SJCRH30 (cell line): ENCODE measurements around the gene AHSP. TPM values are rescaled to one million over a fixed set of nuclear protein-coding genes. Genes with fewer than 3 reads are reported as not detected.
"Not testable (repeated sequence)": the region's sequence is repeated elsewhere in the genome, so short reads cannot be mapped to it uniquely, and the experiment has no call there.

Experiments
- DNase-seq, 2 experiments: peaks; one replicate each; pipeline ENCODE4 v3.0.0-alpha.2; 2015 to 2020
- H3K27ac ChIP-seq: fragments of 250-450 bp; sonication (Bioruptor Pico); 2 replicates; pipeline ENCODE4 v1.5.1; 2020; ENCODE audit warnings: mild to moderate bottlenecking, moderate library complexity
- H3K27me3 ChIP-seq: fragments of 250-450 bp; sonication (Bioruptor Pico); 2 replicates; pipeline ENCODE4 v1.5.1; 2020; ENCODE audit warnings: mild to moderate bottlenecking, moderate library complexity
- H3K36me3 ChIP-seq: fragments of 250-450 bp; sonication (Bioruptor Pico); 2 replicates; pipeline ENCODE4 v1.5.1; 2020; ENCODE audit warnings: mild to moderate bottlenecking, moderate library complexity
- H3K4me1 ChIP-seq: fragments of 250-450 bp; sonication (Bioruptor Pico); 2 replicates; pipeline ENCODE4 v1.5.1; 2020; ENCODE audit warnings: mild to moderate bottlenecking, moderate library complexity
- H3K4me3 ChIP-seq: fragments of 250-450 bp; sonication (Bioruptor Pico); 2 replicates; pipeline ENCODE4 v1.5.1; 2020; ENCODE audit warnings: mild to moderate bottlenecking, moderate library complexity
- H3K9me3 ChIP-seq: fragments of 250-450 bp; sonication (Bioruptor Pico); replicated peaks from 2 replicates; pipeline ENCODE4 v1.5.1; 2020; ENCODE audit warnings: mild to moderate bottlenecking, moderate library complexity
- total RNA-seq: library from RNA; depleted of rRNA; stranded (reverse); fragments of >200 nt; shearing (Covaris generic); gene quantifications from 2 replicates; pipeline ENCODE4 v1.2.3, GENCODE V29; 2014

Gene AHSP
- total RNA-seq, 1 experiment from 2014 or later = not detected

- Histone ChIP-seq H3K4me3 (peak within 1 kb of the TSS; percentile 100), H3K9me3 (no peaks in the 10 kb centered on the region), H3K4me1 (no peaks in the 10 kb centered on the region), H3K27me3 (no peaks in the 10 kb centered on the region), H3K36me3 (peaks cover 3% of the 10 kb centered on the region; the same call in 1 of the 2 replicates), H3K27ac (peak within 1 kb of the TSS; percentile 96)
- peak; percentile 89 to 90 for DNase-seq
Measured at GRCh38 chr16:31507929-31508705, 19.6 kb upstream of the AHSP start, which contains the start of gene RUSF1. Gene RUSF1 (minus strand): TSS chr16:31508391. CDS start chr16:31508373, 18 bp downstream.

GRCh38 chr16:31508706-31509195 lies 18.9 kb upstream of the AHSP start:
- Histone ChIP-seq H3K27ac (peak overlapping the region; percentile 96), H3K36me3 (peaks cover 3% of the 10 kb centered on the region; the same call in 1 of the 2 replicates), H3K27me3 (no peaks in the 10 kb centered on the region), H3K9me3 (no peaks in the 10 kb centered on the region), H3K4me3 (peak overlapping the region; percentile 100), H3K4me1 (no peaks in the 10 kb centered on the region)
- no peak for DNase-seq

DNA sequence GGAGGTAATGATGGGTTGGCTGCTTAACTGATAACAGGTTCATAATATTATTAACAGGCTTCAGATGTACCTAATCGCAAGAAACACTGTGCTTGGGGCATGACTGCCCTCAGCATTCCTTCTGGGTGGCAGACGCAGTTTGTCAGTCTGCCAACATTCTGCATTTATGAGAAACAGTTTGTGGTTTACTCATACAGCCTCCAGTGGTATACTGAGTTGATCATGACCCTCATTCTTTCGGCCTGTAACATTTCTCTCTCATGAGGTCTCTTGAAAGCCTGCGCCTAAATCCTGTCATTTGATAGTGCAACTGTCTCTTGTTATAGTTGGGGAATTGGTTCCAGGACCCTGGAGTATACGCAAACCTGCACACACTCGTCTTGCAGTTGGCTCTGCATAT lies 14.6 kb upstream of the AHSP start:
- no peaks in the 10 kb centered on the region for H3K4me1 ChIP-seq
- H3K9me3 ChIP-seq = no peaks in the 10 kb centered on the region
- H3K27me3 ChIP-seq = no peaks in the 10 kb centered on the region
- H3K27ac ChIP-seq = no peak overlapping the region
- H3K4me3 ChIP-seq = no peak overlapping the region
- H3K36me3 ChIP-seq = 0 out of 2 replicates have a peak, but pooled peaks cover under 1% of the 10 kb centered on the region
- peak; percentile 30 to 46 for DNase-seq

GRCh38 chr16:31513884-31514283 lies 13.8 kb upstream of the AHSP start:
- H3K27me3 ChIP-seq = no peaks in the 10 kb centered on the region
- no peaks in the 10 kb centered on the region for H3K4me1 ChIP-seq
- no peak for DNase-seq
- no peaks in the 10 kb centered on the region for H3K9me3 ChIP-seq
- H3K4me3 ChIP-seq = no peak overlapping the region
- no peaks in the 10 kb centered on the region for H3K36me3 ChIP-seq
- no peak overlapping the region for H3K27ac ChIP-seq

GRCh38 chr16:31517800-31518402 lies 9.8 kb upstream of the AHSP start:
- H3K27ac ChIP-seq = no peak overlapping the region
- no peaks in the 10 kb centered on the region for H3K27me3 ChIP-seq
- H3K36me3 ChIP-seq = no peaks in the 10 kb centered on the region
- H3K4me1 ChIP-seq = no peaks in the 10 kb centered on the region
- DNase-seq = no peak
- no peak overlapping the region for H3K4me3 ChIP-seq
- H3K9me3 ChIP-seq = no peaks in the 10 kb centered on the region

DNA sequence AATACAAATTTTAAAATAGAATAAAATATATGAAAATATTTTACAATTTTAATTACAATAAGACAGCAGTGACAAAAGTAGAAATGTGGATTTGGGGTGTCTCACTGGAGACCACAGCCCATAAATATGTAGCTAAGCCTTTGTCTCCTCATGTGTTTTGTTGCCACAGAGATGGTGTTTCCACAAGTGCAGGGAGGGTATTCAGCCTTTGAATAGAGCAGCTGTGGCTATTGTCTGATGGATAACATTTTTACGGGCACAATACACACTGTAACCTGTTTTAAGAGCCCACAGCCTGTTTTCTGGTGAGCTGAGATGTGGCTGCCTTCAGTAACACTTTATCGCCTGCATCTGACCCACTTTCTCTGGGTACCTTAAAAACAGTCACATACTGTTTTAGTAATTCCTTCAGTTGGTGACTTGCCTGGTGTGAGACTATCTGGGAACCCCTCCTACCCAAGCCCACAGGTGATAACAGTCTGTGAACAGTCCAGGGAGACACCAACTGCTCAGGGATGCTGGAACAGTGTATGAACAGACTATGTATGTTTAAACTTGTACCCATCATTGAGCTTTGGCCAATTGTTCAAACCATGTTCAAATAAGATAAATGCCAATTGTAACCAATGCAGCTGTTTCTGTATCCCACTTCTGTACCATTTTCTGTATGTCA lies 7.8 kb upstream of the AHSP start:
- Histone ChIP-seq H3K27ac (no peak overlapping the region), H3K4me1 (no peaks in the 10 kb centered on the region)
- no peak for DNase-seq

GRCh38 chr16:31521368-31521767 lies 6.3 kb upstream of the AHSP start:
- H3K27me3 ChIP-seq = no peaks in the 10 kb centered on the region
- H3K36me3 ChIP-seq = no peaks in the 10 kb centered on the region
- H3K9me3 ChIP-seq = no peaks in the 10 kb centered on the region
- no peak for DNase-seq
- H3K4me3 ChIP-seq = no peak overlapping the region
- H3K4me1 ChIP-seq = no peaks in the 10 kb centered on the region
- H3K27ac ChIP-seq = no peak overlapping the region

More for the DNA sequence above, 7.8 kb upstream of the AHSP start:
- Histone ChIP-seq H3K9me3 (no peaks in the 10 kb centered on the region), H3K4me3 (no peak overlapping the region), H3K36me3 (no peaks in the 10 kb centered on the region), H3K27me3 (no peaks in the 10 kb centered on the region)

DNA sequence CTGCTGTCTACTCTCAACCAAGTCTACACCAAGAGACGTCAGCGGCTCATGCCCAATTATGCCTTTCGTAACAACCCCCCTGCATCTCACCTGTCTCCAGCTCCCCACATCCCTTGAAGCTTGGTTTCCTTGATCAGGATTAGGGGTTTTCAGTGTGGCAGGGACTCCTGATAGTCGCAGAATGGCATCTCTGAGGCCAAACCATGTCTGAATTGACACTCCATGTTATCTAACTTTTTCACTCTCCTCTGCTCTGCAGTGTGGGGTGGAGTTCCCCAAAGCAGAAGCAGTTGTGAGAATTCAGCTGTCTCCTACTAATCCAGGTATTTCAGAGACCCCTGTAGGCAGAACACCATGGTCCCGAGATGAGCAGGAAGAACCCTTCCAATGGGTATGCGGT lies 5.6 kb upstream of the AHSP start:
- no peaks in the 10 kb centered on the region for H3K4me1 ChIP-seq
- no peaks in the 10 kb centered on the region for H3K27me3 ChIP-seq
- no peak overlapping the region for H3K27ac ChIP-seq
- no peaks in the 10 kb centered on the region for H3K36me3 ChIP-seq
- H3K4me3 ChIP-seq = no peak overlapping the region
- DNase-seq = no peak
- no peaks in the 10 kb centered on the region for H3K9me3 ChIP-seq

- not testable (repeated sequence) for H3K4me3 ChIP-seq, H3K27me3 ChIP-seq, DNase-seq, H3K9me3 ChIP-seq, H3K4me1 ChIP-seq, H3K27ac ChIP-seq, H3K36me3 ChIP-seq
Measured at GRCh38 chr16:31523768-31524167, 3.9 kb upstream of the AHSP start.

GRCh38 chr16:31525113-31525512 lies 2.6 kb upstream of the AHSP start:
- Histone ChIP-seq H3K4me3 (no peak overlapping the region), H3K4me1 (no peaks in the 10 kb centered on the region), H3K9me3 (no peaks in the 10 kb centered on the region), H3K36me3 (no peaks in the 10 kb centered on the region), H3K27me3 (no peaks in the 10 kb centered on the region), H3K27ac (no peak overlapping the region)
- no peak for DNase-seq

DNA sequence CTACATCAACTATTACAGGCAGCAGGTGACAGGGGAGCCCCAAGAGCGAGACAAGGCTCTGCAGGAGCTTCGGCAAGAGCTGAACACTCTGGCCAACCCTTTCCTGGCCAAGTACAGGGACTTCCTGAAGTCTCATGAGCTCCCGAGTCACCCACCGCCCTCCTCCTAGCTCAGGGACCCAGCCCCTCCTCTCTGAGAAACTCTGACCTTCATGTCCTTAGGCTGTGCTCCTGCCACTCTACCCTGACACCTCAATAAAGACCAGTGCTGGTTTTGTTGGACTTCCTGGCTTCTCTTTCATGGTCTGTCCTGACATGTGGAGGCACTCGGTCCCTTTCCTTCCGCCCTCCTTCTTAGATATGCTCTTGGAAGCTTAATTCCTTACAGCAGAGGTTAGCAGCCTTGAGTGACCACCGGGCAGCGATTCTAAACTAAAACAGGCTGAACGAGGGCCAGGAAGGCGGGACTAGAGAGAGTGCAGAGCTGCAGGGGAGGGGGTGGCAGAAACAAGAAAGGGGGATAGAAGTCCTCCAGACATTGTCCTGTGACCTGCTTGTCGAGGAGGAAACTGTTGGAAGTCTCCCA lies 915 bp downstream of the AHSP start:
- no peaks in the 10 kb centered on the region for H3K36me3 ChIP-seq
- no peaks in the 10 kb centered on the region for H3K9me3 ChIP-seq
- H3K27ac ChIP-seq = no peak overlapping the region
- no peak for DNase-seq
- no peaks in the 10 kb centered on the region for H3K4me1 ChIP-seq
- H3K4me3 ChIP-seq = no peak overlapping the region
- no peaks in the 10 kb centered on the region for H3K27me3 ChIP-seq

DNA sequence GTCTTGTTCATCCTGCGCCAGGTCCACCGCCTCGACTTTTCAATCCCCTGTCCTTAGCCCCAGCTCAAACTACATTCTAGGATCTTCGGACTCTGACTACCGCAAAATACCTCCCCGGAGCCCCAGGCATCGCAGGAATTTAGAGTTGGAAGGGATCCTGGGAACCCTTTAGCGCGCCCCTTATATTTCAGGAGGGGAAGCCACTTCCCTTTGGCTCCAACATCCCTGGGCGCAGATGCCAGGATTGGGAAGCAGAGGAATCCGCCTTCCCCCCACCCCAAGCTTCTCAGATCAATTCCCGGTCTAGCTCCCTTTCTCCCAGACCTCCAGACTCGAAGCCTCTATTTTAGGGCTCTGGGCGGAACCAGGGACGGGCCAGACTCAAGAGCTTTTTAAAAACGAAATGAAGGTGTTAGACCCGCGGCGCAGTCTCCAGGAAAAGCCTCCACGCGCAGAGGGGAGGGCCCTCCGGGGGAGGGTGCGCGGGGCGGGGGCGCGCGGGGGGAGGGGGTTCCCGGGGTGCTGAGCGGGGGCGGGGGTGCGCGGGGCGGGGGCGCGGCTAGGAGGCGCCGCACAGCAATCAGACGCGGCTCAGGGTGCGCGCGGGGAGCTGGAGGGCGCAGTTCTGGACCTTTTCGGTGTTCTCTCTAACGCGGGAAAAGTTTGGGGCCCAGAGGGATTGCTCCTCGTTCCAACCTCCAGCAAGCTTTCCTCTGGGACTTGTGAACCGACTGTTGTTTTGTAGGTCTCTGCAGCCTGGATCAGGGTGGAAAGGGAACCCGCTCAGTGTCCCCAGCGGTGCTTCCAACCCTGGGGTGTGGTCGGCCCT lies 1.6 kb downstream of the AHSP start:
- Histone ChIP-seq H3K36me3 (no peaks in the 10 kb centered on the region), H3K9me3 (no peaks in the 10 kb centered on the region), H3K4me3 (no peak overlapping the region), H3K4me1 (no peaks in the 10 kb centered on the region), H3K27me3 (no peaks in the 10 kb centered on the region), H3K27ac (no peak overlapping the region)
- no peak for DNase-seq

GRCh38 chr16:31529937-31530312 lies 2.2 kb downstream of the AHSP start:
- H3K27me3 ChIP-seq = no peaks in the 10 kb centered on the region

GRCh38 chr16:31530405-31530804 lies 2.7 kb downstream of the AHSP start:
- Histone ChIP-seq H3K9me3 (no peaks in the 10 kb centered on the region), H3K27ac (no peak overlapping the region), H3K4me3 (no peak overlapping the region), H3K36me3 (no peaks in the 10 kb centered on the region), H3K27me3 (no peaks in the 10 kb centered on the region), H3K4me1 (no peaks in the 10 kb centered on the region)
- no peak for DNase-seq

More at GRCh38 chr16:31529937-31530312, 2.2 kb downstream of the AHSP start:
- DNase-seq = no peak
- Histone ChIP-seq H3K9me3 (no peaks in the 10 kb centered on the region), H3K4me1 (no peaks in the 10 kb centered on the region), H3K36me3 (no peaks in the 10 kb centered on the region), H3K27ac (no peak overlapping the region), H3K4me3 (no peak overlapping the region)
